AG09309 (cell line): Measurements from ENCODE around the gene SOBP.

Experiments
- DNase-seq: peaks from one replicate; pipeline ENCODE4 v3.0.0-alpha.2; 2010; ENCODE audit warnings: low read depth
- H3K4me3 ChIP-seq: 2 replicates; pipeline ENCODE4 v1.5.1; 2011; ENCODE audit warnings: mild to moderate bottlenecking, low read depth, low read length, moderate library complexity; ENCODE audit not compliant: control insufficient read depth
- TF ChIP-seq, protein P1 (sequence below): IDR thresholded peaks from 2 replicates; pipeline ENCODE4 v1.5.1; 2011; ENCODE audit warnings: mild to moderate bottlenecking, low read depth, low read length, inconsistent platforms; ENCODE audit not compliant: insufficient read depth, control insufficient read depth; ENCODE audit errors: missing control alignments

Gene SOBP

DNA sequence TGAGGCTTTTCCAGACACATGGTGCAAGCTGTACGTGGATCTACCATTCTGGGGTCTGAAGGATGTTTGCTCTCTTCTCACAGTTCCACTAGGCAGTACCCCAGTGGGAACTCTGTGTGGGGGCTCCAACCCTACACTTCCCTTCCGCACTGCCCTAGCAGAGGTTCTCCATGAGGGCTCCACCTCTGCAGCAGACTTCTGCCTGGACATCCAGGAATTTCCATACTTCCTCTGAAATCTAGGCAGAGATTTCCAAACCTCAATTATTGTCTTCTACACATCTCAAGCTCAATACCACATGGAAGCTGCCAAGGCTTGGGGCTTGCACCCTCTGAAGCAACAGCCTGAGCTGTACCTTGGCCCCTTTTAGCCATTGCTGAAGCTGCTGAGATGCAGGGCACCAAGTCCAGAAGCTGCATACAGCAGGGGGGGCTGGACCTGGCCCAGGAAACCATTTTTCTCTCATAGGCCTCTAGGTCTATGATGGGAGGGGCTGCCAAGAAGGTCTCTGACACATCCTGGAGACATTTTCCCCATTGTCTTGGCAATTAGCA is 42.2 kb upstream of the SOBP start:
- DNase-seq, result no peak
- H3K4me3 ChIP-seq, result no peak overlapping the region
- TF ChIP-seq, protein P1, sequence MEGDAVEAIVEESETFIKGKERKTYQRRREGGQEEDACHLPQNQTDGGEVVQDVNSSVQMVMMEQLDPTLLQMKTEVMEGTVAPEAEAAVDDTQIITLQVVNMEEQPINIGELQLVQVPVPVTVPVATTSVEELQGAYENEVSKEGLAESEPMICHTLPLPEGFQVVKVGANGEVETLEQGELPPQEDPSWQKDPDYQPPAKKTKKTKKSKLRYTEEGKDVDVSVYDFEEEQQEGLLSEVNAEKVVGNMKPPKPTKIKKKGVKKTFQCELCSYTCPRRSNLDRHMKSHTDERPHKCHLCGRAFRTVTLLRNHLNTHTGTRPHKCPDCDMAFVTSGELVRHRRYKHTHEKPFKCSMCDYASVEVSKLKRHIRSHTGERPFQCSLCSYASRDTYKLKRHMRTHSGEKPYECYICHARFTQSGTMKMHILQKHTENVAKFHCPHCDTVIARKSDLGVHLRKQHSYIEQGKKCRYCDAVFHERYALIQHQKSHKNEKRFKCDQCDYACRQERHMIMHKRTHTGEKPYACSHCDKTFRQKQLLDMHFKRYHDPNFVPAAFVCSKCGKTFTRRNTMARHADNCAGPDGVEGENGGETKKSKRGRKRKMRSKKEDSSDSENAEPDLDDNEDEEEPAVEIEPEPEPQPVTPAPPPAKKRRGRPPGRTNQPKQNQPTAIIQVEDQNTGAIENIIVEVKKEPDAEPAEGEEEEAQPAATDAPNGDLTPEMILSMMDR, result no peak

DNA sequence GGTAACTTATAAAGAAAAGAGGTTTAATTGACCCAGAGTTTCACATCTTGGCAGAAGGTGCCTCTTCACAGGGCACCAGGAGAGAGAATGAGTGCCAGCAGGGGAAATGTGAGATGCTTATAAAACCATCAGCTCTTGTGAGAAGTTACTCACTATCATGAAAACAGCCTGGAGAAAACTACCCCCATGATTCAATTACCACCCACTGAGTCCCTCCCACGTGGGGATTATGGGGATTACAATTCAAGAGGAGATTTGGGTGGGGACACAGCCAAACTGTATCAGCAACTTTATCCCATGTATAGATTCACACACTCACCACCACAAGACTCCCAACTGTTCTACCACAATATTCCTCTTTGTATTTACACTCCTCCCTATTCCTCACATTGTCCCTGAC is 41.1 kb upstream of the SOBP start:
- DNase-seq, result no peak
- TF ChIP-seq, protein P1, result no peak
- H3K4me3 ChIP-seq, result no peak overlapping the region

DNA sequence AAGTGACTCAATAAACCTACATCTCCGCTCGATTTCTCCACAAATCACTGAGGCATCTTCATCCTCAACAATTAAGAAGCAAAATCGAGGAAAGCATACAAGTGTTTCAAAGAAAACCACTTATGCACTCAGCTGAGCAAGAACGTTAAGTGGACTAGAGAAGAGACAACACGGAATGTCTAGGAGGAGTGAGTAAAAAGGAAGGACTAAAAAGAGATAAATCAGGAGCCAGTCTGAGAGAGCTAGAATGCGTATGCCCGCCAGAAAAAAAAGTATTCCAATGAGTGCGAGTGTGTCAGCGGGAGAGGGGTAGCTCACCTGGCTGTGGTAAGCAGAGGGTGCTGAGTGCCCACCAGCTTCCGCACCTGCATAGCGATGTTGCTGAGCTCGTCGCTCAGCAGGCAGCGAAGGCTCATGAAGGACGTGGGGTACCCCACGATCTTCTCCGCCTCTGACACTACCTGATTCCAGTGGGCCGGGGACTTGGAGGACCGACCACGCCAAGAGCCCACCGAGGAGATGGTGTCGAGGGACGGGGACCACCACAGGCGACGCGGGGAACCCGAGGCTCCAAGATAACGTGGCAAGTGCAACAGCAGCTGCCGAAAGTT is 31.1 kb upstream of the SOBP start:
- DNase-seq, result no peak
- H3K4me3 ChIP-seq, result peak overlapping the region; percentile 99

DNA sequence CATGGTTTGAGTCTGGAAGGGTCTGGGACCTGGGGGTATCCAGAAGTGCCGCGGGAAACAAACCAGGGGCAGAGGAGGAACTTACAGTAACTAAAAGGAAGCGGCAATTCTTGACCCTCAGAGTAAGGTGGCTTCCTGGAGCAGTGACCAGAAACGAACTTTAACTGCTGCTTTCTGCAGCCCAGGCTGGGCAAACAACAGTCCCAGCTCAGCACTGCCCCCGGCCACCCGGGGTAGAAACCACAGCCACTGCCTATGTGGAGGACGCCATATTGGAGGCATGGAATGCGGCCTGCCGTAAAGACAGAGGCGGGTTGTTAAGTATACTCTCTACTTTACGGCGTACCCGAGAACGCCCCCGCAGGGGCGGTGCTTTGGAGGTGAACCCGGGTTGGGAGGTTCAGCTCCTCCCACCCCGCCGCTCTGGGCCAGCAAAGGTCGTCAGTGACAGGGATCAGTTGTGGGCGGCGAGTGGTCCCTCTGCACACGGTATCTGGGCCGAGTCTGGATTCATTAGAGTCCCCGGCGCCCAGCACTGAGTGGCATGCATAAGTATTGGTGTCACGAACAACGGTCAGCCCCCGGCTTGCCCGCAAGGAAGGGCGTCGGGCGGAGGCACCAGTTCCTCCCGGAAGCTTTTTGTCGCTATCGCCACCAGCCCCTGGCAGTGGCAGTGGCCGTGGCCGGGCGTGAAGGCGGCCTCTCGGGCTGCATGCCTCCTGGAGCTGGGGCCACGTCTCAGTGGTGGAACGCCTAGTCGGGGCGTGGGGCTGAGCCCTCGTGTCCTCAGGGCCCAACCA is 30.4 kb upstream of the SOBP start, which contains the start of gene PDSS2:
Gene PDSS2 (minus strand): TSS at position 282 of the 800 bp plus-strand sequence. CDS start 279 bp downstream, at position 3.
- TF ChIP-seq, protein P1, result peak; percentile 63
- peak; percentile 84 for DNase-seq
- peak within 1 kb of the TSS; percentile 99 for H3K4me3 ChIP-seq

More for the DNA sequence above, 31.1 kb upstream of the SOBP start:
- TF ChIP-seq, protein P1, result no peak

DNA sequence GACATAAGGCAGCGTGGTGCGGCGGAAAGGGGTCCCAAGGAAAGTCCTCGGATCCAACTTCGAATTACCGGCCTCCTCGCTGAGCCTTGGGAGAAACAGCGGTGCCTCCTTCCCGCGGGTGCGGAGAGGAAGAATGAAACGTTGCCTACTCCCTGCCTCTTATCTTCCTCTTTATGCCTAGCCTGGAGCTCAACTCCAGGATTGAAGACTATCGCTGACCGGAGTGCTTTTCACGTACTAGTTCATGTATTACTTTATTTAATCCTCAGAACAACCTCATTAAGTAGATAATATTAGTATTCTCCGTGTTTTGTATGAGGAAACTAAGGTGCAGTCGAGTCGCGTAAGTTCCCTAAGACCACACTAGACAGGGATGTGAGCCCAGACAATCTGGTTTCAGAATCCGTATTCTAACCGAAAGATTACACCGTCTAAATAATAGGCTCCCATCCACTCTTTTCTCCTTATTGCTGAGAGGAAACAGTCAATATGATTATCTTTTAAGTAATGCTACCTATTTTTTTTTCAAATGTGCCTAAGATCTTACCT is 29.8 kb upstream of the SOBP start:
- no peak for DNase-seq
- TF ChIP-seq, protein P1, result no peak
- H3K4me3 ChIP-seq, result peak overlapping the region; percentile 99

DNA sequence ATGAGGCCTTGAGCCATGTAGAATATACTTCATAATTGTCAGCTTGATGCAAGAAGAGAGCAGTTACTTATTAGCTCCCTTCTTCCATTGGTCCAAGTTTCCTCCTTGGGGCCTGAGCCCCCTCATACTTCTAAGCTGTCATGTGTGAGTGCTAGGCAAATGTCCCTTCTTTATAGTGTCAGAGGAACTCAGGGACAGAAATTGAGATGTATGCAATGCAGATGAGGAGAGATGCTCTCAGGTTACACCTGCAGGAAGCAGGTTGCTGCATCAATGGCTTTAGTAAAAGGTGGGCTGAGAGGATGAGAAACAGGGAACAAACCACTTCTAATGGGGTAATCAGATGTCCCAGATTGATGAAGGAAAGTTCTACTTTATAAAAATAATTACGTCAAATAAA is 23.9 kb upstream of the SOBP start:
- DNase-seq, result no peak
- TF ChIP-seq, protein P1, result no peak
- no peak overlapping the region for H3K4me3 ChIP-seq
